Measurements from ENCODE around the gene TRPM1.
A peak's percentile ranks its signal among the peaks of the same experiment; 100 is the strongest.

Gene TRPM1

DNA sequence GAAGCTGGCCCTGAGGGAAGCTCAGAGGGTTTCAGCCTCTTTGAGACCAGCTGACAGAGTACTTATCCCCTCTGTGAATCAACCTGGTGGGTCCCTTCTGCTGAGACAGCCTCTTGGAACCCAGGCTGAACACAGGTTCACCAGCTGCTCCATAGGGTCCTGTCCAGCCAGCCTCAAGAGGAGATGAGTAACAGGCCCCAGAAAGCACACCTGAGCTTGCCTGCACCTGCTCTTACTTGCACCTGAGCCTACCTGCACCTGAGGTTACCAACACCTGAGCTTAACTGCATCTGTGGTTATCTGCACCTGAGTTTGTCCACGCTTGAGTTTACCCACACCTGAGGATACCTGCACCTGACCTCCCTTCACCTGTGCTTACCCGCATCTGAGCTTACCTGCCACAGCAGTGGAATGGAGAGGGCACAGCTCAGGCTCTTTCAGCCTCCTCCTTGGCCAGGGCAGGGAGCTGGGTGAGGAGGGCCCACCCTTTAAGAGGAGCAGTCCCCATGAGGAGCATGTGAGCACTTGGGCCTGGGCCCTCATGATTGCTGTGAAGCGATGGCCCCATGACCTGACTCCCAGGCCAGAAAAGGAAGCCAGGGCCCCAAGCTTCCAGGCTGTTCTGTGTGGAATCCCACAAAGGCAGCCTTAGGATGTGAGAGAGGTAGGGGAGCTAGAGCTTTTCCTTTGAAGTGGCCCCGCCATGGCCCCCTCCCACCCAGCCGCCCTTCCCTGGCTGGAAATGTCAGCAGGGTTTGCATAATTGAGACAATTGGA, at the start of gene TRPM1:
Gene TRPM1, minus strand, starts transcription at position 464 of the 777 bp plus-strand sequence. CDS start 20,370 bp downstream, outside the sequence.
- no peak for DNase-seq (ENCODE audit: low spot score)

DNA sequence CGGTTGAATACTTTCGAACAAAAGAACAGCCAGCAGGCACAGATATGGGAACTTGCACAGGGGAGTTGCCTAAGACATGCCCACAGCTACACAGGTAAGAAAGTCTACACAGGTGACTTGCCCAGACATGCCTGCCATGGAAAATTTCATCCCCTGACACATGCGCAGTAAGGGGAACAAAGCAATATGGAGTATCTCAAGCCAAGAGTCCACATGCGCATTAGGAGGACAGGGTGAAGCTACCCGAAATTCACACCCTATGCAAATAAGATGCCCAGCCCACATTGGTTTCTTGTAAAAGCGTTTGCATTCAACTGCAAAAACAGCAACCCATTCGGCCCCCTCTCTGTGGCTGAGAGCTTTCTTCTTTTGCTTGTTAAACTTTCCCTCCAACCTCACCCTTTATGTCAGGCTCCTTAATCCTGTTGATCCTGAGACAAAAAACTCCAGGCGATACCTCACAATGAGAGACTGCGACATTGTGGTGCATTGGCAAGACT, 49.3 kb upstream of the TRPM1 start:
- no peak for DNase-seq (ENCODE audit: low spot score)

DNA sequence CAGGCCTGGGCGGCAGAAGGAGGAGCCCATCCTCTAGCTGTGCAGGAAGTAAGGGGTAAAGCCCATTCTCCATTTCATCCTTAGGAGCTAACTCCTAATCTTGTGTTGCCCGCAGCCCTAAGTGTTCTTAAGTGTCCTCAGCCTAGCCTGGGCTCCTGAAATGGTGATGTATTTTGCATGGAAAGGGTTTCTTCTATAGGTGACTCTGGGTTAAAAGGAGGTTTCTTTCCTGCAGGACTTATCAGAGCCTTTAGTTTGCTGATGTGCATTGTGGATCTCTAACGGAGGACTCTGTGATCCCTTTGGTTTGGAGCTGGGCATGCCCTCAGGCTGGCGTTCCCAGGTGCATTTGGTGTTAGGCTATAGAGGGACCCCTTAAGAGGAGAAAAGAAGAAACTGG, 48.5 kb upstream of the TRPM1 start:
- no peak for DNase-seq (ENCODE audit: low spot score)

DNA sequence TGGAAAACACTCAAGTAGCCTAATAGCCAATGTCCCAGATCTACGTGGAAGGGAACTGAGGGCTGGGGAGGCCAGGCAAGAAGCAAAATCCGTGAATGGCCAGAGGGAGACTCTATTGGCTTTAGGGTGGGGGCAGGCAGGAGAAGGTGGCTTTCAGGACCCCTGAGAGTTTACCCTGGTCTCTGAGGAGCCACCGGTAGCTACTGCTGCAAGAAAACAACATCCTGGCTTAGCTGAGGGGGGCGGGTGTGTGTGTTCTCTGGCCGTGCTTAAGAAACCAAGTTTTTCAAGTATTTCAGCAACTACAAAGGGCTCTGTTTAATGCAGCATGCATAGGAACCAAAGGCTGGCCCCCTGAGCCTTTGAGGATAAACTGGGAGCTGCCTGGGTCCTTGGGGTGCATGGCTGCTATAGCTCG, 47.6 kb upstream of the TRPM1 start:
- no peak for DNase-seq (ENCODE audit: low spot score)

DNA sequence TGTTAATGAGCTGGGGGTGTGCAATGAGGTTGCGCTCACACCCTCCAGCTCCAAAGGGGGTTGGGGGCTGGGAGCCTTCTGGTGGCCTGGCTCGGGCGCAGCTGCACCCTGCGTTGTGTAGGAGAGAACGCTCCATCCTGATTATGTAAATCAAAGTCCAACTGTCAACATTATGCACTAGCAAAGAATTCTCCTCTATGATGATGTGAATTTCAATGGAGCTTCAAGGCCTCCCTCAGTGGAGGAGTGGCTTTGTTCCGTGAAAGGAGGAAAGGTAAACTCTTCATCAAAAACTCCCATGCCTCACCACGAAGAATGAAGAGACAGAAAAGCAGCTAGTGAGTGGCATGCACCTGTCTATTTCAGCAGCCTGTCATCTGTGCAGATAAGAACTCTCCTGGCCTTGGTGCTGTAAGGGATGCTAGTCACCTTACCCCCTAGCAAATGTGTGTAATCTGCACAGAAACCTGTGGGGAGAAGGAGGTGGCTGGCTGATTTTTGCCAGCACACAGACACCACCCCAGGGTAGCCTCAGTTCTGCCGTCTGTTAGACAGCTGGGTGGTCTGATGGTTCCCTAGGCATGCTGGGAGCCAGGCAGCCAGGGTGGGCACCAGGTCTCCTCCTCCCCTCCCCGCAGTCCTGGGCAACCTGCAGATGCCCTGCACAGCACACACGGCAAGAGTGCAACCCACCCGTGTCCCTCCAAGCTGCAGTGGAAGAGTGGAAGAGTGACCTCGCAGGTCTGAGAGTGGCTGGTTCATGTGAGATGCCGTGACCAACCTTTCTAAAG, 47.0 kb upstream of the TRPM1 start:
- no peak for DNase-seq (ENCODE audit: low spot score)

DNA sequence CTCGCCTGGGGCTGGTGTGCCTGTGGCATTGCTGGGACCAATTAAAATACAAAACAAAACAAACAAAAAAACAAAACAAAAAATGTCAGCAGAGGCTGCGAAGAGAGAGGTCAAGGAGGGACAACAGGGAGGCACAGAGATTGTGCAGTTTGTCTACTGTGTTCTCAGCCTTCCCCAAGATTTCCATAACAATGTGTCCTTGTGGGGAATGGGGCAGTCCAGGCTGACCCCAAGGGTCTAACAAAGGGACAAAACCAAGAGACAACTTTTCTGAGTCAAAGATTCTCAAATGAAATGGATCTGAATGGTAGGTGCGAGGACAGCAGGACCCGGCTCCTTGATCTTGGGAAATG, 46.4 kb upstream of the TRPM1 start:
- no peak for DNase-seq (ENCODE audit: low spot score)

DNA sequence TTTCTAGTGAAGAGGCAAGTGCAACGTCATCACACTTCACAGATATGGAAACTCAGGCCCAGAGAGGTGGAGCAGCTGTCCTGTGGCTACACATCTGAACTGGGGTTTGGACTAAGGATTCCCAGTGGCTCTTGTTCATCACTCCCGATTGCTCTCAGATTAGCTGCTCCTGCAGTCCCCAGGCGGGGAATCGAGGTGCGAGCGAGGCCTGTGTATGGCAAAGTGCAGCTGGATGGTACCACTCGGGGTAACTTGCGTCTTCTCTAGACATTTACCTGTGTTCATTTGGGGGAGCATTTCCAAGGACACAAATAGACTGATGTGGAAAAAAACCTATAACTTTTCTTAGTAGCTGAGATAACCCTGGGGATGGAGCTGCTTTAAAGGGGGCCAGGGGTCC, 45.9 kb upstream of the TRPM1 start:
- DNase-seq (ENCODE audit: low spot score), result no peak

DNA sequence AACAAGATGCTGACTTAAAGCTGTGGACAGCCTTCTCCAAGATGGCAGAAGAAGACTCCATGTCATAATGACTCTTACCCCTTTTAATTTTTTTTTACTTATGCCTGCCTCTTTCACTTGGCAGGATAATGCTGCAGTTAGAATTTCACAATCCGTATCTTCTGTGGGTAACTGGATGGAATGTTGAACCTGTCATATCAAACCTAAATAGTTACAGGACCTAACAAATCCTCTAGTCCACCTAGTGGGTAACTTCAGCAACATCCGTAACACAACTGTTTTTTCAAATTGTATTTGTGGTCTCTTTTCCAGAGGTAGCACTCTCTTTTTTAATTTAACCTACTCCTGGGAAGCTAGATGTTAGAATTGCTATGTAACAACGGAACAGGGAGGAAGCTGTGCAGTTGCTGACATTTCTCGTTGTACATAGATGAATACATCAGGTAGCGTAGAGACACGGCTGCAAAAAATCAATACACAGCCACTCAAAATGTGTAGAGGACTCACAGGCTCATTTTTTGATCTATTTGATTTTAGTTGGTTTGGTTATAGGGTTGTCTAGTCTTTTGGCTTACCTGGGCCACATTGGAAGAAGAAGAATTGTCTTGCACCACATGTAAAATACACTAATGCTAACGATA, 43.9 kb upstream of the TRPM1 start:
- DNase-seq (ENCODE audit: low spot score), result no peak

DNA sequence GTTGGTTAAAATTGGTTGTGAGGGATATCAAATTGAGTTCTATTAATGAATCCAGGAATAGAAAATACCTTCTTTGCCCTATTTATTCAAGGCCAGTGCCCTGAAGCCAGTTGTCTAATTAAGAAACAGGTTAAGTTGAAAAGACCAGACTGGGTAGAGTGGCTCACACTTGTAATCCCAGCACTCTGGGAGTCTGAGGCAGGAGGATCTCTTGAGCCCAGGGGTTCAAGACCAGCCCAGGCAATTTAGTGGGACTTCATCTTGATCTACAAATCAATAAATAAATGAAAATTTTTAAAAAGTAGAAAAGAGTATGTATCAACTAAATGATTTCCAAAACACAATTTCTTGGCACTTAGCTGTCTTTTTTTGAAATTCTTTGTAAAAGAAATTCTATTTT, 40.3 kb upstream of the TRPM1 start:
- DNase-seq (ENCODE audit: low spot score), result no peak

DNA sequence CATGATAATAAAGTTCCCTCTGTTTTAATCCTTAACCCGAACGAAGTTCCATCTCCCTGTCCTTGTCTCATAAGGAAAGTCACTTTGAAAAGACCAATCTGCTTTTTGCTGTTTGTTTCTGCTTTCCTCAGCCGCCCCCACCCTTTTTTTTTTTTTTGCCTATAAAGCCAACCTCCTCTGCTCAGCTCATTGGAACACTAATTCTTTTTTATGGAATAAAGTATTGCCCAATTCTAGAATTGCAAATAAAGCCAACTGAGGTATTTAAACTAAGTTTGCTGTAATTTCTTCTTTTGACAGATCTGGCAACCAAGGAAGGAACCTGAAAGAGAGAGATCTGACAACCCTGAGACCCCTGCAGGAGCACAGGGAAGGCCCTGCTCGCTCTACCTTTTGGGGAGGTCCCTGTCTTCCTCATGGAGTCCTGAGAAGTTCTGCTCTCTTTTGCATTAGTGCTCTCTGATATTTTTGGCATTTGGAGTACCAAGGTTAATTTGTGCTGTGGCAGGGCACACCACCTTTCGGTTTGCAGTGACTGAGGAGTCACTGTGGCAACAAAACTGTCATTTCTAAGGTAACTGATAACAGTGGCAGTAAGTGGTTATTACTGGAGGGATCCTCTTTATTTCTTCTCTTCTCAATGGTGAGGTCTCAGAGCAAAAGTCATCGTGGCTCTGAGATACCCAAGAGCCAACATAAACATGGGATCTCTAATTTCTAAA, 35.2 kb upstream of the TRPM1 start:
- DNase-seq (ENCODE audit: low spot score), result no peak

DNA sequence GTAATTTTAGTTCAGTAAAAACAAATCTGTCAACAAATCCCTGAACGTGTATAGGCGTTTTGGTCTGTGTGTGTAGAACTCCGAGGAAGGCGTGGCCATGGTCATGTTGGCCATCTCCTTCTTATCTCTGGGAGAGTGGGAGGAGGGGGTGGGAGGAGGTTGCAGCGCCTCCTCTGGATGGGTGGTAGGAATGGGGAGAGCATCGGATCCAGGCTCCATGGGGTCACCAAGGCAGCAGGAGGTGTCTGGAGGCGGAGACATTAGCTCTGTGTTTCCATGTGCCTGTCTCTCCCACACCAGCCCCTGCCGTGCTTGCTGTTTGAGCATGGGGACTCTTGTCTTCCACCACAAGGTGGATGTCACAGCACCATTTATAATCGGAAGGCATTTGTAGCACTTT, 34.5 kb upstream of the TRPM1 start:
- no peak for DNase-seq (ENCODE audit: low spot score)

DNA sequence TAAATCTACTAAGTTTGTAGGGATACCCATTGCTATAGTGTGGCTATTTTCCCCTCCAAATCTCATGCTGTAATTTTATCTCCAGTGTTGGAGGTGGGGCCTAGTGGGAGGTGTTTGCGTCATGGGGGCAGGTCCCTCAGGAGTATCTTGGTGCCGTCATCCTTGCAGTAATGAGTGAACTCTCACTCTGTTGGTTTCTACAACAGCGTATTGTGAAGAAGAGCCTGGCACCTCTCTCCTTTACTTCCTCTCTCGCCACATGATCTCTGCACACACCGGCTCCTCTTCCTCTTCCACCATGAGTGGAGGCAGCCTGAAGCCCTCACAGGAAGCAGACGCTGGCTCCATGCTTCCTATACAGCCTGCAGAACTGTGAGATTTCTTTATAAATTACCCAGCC, 34.0 kb upstream of the TRPM1 start:
- DNase-seq (ENCODE audit: low spot score), result no peak

DNA sequence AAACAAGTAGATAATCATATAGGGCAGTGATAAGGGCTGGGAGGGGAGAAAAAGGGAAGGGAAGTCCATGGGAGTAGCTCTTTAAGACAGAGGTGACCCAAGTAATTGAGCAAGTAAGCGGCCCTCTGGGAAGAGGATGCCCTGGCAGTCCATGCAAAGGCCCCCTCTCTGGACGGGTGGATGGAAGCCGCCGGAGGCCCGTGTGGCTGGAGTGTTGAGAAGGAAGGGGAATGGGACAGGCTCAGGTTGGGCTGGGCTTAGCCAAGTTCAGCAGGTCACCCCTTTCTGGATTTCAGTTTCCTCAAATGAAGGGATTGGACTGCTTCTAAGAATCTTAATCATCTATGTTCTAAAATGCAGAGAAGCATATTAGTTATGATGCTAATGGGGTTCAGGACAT, 32.4 kb upstream of the TRPM1 start:
- DNase-seq (ENCODE audit: low spot score), result no peak

DNA sequence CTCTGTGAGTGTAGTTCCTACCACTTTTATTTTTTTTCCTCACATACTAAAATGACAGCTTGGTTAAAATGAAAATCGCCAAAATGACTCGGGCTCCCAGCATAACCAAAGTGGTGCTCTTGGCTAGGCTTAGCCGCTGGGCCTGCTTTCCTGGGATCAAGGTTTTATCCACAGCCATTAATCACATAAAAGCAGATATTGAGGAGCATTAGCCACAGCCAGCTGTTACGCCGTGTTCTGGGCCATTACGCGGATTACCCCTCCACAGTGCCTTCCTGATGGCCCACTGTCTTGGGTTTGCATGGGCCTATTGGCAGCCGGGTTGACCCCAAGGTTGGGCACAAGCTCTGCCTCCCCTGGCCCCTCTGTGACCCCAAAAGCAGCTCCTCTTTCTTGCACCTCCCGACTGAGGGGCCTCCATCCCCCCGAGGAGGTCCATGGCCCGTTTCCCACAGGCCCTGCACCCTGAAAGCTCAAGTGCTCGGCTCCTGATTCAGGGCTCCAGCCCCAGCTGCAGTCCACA, 30.4 kb upstream of the TRPM1 start:
- DNase-seq (ENCODE audit: low spot score), result no peak

DNA sequence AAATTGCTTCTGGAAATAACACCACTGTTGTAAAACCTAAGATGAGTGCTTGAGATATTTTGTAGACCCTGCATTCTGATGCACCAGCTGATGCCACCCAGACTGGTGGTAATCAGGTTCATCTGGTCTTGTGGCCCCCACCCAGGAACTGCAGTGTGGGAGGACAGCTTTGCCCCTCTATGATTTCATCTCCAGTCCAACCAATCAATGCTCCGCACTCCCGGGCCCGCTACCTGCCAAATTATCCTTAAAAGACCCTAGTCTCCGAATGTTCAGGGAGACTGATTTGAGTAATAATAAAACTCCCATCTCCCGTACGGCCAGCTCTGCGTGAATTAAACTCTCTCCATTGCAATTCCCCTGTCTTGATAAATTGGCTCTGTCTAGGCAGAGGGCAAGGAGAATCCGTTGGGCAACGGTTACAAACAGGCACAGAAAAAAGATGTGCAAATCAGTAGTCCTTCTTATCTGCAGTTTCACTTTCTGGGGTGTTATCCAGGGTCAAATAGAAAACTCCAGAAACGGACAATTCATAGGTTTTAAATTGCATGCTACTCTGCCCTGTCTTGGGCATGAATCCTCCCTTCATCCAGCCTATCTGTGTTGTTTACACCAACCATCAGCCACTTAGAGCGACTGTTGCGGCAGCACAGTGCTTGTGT, 29.2 kb upstream of the TRPM1 start:
- no peak for DNase-seq (ENCODE audit: low spot score)

DNA sequence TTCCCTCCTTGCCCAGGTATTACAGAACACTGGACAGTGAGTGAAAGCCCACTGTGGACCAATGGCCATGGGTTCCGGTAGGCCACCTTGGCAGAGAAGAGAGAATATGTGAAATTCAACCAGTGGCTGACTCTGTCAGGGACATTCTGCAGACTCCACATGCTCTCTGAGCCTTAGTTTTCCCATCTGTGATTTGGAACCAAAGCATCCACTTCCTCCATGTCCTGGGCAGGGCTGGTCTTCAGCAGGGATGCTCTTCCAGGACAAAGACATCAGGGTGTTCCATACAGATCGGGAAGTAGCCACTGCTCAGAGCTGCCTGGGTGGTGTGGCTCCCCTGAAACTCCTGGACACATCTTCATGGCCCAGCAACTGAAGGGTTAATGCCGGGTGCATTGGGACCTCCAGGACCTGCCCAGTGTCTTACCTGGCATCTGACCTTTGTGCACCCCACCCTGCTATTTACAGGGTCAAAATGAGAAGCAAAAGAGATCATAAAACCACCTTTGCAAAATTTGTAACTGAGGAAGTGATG, 28.3 kb upstream of the TRPM1 start:
- DNase-seq (ENCODE audit: low spot score), result no peak

DNA sequence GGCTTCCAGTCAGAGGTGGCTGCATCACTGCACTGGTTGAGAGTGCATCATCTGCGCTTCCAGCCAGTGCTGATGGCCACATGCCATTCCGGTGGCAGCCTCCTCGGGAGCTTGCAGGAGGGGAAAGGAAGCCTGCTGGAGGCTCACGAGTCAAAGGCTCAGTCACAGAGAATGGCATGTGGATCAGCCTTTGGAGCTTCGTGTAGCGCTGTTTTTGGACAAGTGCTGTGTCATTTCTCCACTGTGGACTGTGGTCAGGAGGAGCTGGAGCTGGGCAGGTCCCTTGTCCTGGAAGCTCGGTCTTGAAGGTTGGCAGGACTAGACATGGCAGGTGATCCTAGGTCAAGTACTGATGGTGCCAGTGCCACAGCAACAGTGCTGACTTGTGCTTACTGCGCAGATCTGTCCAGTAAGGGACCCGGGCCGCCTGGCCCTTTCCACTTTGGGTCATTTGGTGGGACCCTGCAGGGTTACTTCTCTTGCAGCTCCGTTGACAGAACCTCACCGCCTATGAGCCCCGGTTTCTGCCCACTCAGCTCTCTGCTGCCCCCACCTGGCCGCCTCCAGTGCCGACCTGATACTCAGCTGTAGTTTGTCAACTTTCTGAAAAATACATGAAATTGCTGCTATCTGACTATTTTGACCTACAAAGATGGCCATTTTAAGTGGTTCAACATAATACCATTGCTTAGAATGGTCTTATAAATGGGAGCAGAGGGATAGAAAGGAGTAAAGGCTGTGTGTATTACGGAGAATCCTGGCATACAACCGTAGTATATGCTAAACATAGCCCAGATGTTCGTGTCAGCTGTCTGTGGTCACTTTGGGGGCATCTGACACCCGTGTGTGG, 27.6 kb upstream of the TRPM1 start:
- peak; percentile 88 for DNase-seq (ENCODE audit: low spot score)

DNA sequence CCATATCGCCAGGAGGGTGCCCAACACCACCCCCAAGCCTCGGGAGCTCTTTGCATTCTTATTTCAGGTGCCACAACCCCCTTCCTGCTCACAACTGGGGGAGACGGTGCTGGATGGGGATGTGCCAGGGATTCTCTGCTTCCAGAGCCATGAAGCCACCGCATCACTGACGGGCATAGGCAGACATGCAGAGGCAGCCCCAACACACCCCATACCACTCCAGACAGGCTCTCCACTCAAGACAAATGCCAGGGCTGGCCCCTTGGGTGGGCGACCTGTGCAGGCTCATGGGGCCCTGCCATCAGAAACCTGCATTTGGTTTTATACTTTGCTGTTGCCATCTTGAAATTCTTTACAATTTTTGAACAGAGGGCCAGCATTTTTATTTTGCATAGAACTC, 27.0 kb upstream of the TRPM1 start:
- no peak for DNase-seq (ENCODE audit: low spot score)

DNA sequence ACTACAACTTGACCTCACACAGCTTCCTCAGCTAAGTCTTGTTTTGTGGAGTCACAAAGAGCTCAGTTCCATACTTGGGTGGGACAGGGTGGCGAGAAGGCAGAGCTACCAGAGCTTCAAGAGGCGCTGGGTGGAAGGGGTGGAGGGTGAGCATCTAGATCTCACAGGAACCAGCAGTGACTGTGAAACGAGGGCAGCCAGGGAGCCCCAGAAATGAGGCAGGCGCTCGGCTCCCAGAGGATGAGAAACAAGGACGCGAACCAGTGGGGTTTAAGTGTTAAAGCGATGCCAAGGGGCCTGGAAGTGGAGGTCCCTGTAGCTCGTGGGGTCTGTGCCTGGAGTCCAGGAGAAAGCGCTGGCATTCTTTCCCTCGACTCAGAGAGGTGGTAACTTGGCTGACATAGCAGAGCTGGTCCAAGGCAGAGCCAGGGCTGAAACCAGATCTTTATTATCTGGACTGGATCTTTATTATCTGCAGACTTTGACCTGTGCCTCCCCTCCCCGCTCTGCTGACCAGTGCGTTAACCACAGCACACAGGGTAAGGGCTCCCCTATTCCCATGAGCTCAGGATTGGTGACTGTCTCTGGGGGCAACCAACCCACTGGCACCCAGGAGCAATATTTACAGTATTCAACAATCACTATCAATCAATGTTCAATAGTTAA, 26.2 kb upstream of the TRPM1 start:
- no peak for DNase-seq (ENCODE audit: low spot score)

DNA sequence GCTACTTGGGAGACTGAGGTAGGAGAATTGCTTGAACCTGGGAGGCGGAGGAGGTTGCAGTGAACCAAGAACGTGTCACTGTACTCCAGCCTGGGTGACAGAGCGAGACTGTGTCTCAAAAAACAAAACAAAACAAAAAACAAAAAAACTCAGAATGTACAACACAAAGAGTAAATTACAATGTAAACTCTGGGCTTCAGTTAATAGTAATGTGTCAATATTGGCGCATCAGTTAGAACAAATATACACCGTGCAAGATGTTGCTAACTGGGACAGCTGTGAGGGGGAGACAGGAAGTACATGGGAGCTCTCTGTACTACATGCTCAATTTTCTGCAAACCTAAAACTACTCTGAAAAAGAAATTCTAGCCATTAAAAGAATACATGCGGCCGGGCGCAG, 23.5 kb upstream of the TRPM1 start:
- DNase-seq (ENCODE audit: low spot score), result no peak

All from GM03348 (cell line).